Vagina (tissue), 2 donors: ENCODE results near the gene SENP3. TPM values are rescaled to one million over a fixed set of nuclear protein-coding genes. Genes with fewer than 3 reads are reported as not detected.

ENCODE experiments used
- DNase-seq, 2 donors: peaks; one replicate each; pipeline ENCODE4 v3.0.0-alpha.2; 2017; ENCODE audit errors: extremely low spot score in 2 of 2
- H3K27ac ChIP-seq: fragments of 200-600 bp; sonication (generic); one replicate; pipeline ENCODE4 v1.5.1; 2019
- H3K27me3 ChIP-seq: fragments of 200-600 bp; sonication (generic); one replicate; pipeline ENCODE4 v1.5.1; 2019
- H3K36me3 ChIP-seq, 2 donors: fragments of 200-600 bp; sonication (generic); one replicate each; pipeline ENCODE4 v1.5.1; 2017 to 2019
- H3K4me1 ChIP-seq: fragments of 200-600 bp; sonication (generic); one replicate; pipeline ENCODE4 v1.5.1; 2019
- H3K4me3 ChIP-seq, 2 donors: fragments of 200-600 bp; sonication (generic); 1 replicate in 1 of 2; 2 replicates in 1 of 2; pipeline ENCODE4 v1.5.1; 2016 to 2019
- H3K9me3 ChIP-seq: fragments of 200-600 bp; sonication (generic); one replicate; pipeline ENCODE4 v1.5.1; 2019
- POLR2A ChIP-seq, 2 donors: fragments of 450-650 bp; IDR thresholded peaks; one replicate each; pipeline ENCODE4 v1.6.1; 2017; ENCODE audit warnings: antibody characterized with exemption in 2 of 2, mild to moderate bottlenecking in 2 of 2, moderate library complexity in 2 of 2
- POLR2AphosphoS5 ChIP-seq, 2 donors: sonication (generic); formaldehyde crosslinking; IDR thresholded peaks; one replicate each; pipeline ENCODE4 v1.9.0; 2017; ENCODE audit warnings: antibody characterized with exemption in 2 of 2, mild to moderate bottlenecking in 2 of 2, low read depth in 1 of 2; ENCODE audit not compliant: insufficient read depth in 1 of 2
- intact Hi-C: fragments of 100-400 bp; cut with DNase I; formaldehyde crosslinking; loops from one replicate; pipeline ENCODE4 v1.15.1; 2023
- total RNA-seq: library from RNA; depleted of rRNA; stranded (reverse); fragments of >200 nt; gene quantifications from one replicate; pipeline ENCODE4 v1.2.3, GENCODE V29; 2016
- TF ChIP-seq, protein P1 (sequence below), 3 experiments: fragments of 450-650 bp in 2 of 3; fragments of 200-600 bp in 1 of 3; sonication (generic) in 1 of 3; IDR thresholded peaks; one replicate each; pipeline ENCODE4 v1.5.1; 2017 to 2019; ENCODE audit warnings: antibody characterized with exemption in 3 of 3, mild to moderate bottlenecking in 2 of 3, moderate library complexity in 2 of 3

SENP3 gene
- total RNA-seq, 1 donor from 2014 or later, result 60.2 TPM

DNA sequence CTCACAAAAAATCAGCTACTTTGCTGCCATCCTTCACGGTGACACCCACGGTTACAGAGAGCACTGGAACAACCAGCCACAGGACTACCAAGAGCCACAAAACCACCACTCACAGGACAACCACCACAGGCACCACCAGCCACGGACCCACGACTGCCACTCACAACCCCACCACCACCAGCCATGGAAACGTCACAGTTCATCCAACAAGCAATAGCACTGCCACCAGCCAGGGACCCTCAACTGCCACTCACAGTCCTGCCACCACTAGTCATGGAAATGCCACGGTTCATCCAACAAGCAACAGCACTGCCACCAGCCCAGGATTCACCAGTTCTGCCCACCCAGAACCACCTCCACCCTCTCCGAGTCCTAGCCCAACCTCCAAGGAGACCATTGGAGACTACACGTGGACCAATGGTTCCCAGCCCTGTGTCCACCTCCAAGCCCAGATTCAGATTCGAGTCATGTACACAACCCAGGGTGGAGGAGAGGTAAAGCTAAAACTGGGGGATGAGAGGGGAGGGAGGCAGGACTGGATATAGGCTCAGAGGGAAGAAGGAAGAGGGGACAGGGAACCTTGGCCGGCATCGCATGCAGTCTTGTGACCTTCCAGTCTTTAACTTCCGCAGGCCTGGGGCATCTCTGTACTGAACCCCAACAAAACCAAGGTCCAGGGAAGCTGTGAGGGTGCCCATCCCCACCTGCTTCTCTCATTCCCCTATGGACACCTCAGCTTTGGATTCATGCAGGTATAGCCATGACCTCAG is 18.3 kb downstream of the SENP3 start:
- intact Hi-C loops, result loop anchor here (5.0 kb wide), 1 partner anchor 262 kb away; no protein-coding TSS in a partner anchor
- Histone ChIP-seq H3K27me3 (no peaks in the 10 kb centered on the region), H3K4me3 (peak overlapping the region; percentile 25 to 28), H3K27ac (peak overlapping the region; percentile 97), H3K4me1 (peaks cover 73% of the 10 kb centered on the region), H3K36me3 (peaks cover 6 to 40% of the 10 kb centered on the region in 2 donors), H3K9me3 (no peaks in the 10 kb centered on the region)
- no peak for DNase-seq
- TF ChIP-seq, protein P1, sequence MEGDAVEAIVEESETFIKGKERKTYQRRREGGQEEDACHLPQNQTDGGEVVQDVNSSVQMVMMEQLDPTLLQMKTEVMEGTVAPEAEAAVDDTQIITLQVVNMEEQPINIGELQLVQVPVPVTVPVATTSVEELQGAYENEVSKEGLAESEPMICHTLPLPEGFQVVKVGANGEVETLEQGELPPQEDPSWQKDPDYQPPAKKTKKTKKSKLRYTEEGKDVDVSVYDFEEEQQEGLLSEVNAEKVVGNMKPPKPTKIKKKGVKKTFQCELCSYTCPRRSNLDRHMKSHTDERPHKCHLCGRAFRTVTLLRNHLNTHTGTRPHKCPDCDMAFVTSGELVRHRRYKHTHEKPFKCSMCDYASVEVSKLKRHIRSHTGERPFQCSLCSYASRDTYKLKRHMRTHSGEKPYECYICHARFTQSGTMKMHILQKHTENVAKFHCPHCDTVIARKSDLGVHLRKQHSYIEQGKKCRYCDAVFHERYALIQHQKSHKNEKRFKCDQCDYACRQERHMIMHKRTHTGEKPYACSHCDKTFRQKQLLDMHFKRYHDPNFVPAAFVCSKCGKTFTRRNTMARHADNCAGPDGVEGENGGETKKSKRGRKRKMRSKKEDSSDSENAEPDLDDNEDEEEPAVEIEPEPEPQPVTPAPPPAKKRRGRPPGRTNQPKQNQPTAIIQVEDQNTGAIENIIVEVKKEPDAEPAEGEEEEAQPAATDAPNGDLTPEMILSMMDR (IDR thresholded peaks at IDR 0.05), result no peak
- TF ChIP-seq POLR2A (IDR thresholded peaks at IDR 0.05) (no peak), POLR2AphosphoS5 (IDR thresholded peaks at IDR 0.05; ENCODE audit: insufficient read depth in 1 of 2, low read depth in 1 of 2) (no peak)

- intact Hi-C loops, result no loop called here
- Histone ChIP-seq H3K27me3 (no peaks in the 10 kb centered on the region), H3K4me1 (peaks cover 71% of the 10 kb centered on the region), H3K27ac (peak overlapping the region; percentile 97), H3K4me3 (peak overlapping the region; percentile 6 to 28), H3K9me3 (no peaks in the 10 kb centered on the region), H3K36me3 (peaks cover 3 to 31% of the 10 kb centered on the region in 2 donors)
- no peak for TF ChIP-seq POLR2AphosphoS5 (IDR thresholded peaks at IDR 0.05; ENCODE audit: insufficient read depth in 1 of 2, low read depth in 1 of 2)
- TF ChIP-seq, protein P1 (IDR thresholded peaks at IDR 0.05), result no peak
- no peak for TF ChIP-seq POLR2A (IDR thresholded peaks at IDR 0.05)
- DNase-seq, result no peak
Measured at GRCh38 chr17:7580604-7581575, 19.2 kb downstream of the SENP3 start.

DNA sequence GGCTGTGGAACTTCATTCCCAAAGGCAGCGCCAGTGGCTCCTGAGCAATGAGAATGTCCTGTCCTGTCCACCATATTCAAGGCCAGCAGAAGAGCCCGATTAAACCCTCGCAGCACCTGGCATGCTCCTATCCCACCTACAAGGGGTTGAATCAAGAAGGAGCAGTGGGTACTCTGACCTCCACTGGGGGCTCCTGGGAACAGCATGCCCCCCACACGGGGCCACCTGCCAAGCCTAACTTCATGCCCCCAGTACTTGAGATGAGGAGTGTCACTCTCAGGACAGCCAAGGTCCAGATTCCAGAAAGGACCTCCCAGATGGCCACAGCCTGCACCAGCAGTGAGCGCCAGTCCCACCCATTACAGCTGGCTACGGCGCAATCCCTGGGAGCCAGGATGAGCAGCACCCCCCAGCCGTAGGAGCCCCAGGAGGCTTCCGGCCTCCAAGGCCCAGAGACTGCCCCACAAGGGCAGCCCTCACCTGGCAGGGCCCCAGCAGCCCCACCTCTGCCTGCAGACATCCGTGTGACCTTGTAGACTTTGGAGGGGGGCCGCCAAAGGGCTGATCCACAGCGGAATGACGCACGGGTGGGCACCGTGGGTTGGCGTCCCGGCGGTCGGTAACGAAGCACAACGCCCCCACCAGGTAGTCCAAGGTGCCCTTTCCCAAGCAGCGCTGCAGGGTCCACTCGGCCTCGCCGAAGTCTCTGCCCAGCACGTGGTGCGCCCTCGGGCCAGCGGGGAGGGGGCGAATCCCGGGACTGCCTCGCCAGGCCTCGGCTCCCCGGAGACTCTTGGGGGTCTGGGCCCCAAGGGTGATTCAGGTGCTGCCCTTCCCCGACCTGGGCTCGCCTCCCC is 20.9 kb downstream of the SENP3 start:
- H3K9me3 ChIP-seq, result no peaks in the 10 kb centered on the region
- DNase-seq, result no peak
- H3K36me3 ChIP-seq, result peaks cover 2 to 18% of the 10 kb centered on the region in 2 donors
- H3K4me3 ChIP-seq, result peak overlapping the region; percentile 67 to 83
- H3K27ac ChIP-seq, result peak overlapping the region; percentile 97
- peaks cover 78% of the 10 kb centered on the region for H3K4me1 ChIP-seq
- H3K27me3 ChIP-seq, result no peaks in the 10 kb centered on the region
- intact Hi-C loops, result no loop called here
- TF ChIP-seq POLR2AphosphoS5 (IDR thresholded peaks at IDR 0.05; ENCODE audit: insufficient read depth in 1 of 2, low read depth in 1 of 2) (no peak), POLR2A (IDR thresholded peaks at IDR 0.05) (no peak)
- TF ChIP-seq, protein P1 (IDR thresholded peaks at IDR 0.05), result no peak

- intact Hi-C loops, result no loop called here
- peaks cover 86% of the 10 kb centered on the region for H3K4me1 ChIP-seq
Measured at GRCh38 chr17:7583253-7584109, 21.8 kb downstream of the SENP3 start, which contains the start of gene MPDU1. TSS of gene MPDU1 (plus strand) at chr17:7583852. CDS start at chr17:7583863, 11 bp downstream.

More at GRCh38 chr17:7583253-7584109, 21.8 kb downstream of the SENP3 start, which contains the start of gene MPDU1:
- peaks cover 0 to 9% of the 10 kb centered on the region in 2 donors for H3K36me3 ChIP-seq
- DNase-seq, result peak in 1 of 2 donors; percentile 98
- peak within 1 kb of the TSS; percentile 97 for H3K27ac ChIP-seq
- no peaks in the 10 kb centered on the region for H3K9me3 ChIP-seq
- no peaks in the 10 kb centered on the region for H3K27me3 ChIP-seq
- H3K4me3 ChIP-seq, result peak within 1 kb of the TSS; percentile 67 to 83
- TF ChIP-seq POLR2A (IDR thresholded peaks at IDR 0.05) (peak in 1 of 2 donors; percentile 4), POLR2AphosphoS5 (IDR thresholded peaks at IDR 0.05; ENCODE audit: insufficient read depth in 1 of 2, low read depth in 1 of 2) (peak; percentile 91 to 98)
- TF ChIP-seq, protein P1 (IDR thresholded peaks at IDR 0.05), result no peak
